ENCODE measurements around the gene POGLUT3.
A peak's percentile ranks its signal among the peaks of the same experiment; 100 is the strongest.

POGLUT3 gene

GRCh38 chr11:108500721-108501120, 2.5 kb upstream of the POGLUT3 start:
- no peak for DNase-seq (ENCODE audit: low spot score)

DNA sequence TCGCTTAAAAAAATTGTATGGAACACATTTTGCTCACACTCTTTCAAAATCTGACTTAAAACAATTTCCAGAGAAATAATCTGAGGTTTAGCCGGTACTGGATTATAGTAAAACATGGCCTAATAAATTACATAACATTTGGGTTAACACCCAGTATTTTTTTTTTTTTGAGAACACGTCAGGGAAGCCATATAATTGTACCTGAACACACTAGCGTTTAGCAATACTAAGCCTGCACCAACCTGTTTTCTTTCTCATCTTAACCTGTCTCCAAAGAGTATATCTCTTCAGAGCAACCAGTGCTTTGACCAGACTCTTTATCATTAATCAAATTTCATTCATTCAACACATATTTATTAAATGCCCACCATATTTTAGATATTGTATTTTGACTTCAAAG, 2.0 kb upstream of the POGLUT3 start:
- no peak for DNase-seq (ENCODE audit: low spot score)

DNA sequence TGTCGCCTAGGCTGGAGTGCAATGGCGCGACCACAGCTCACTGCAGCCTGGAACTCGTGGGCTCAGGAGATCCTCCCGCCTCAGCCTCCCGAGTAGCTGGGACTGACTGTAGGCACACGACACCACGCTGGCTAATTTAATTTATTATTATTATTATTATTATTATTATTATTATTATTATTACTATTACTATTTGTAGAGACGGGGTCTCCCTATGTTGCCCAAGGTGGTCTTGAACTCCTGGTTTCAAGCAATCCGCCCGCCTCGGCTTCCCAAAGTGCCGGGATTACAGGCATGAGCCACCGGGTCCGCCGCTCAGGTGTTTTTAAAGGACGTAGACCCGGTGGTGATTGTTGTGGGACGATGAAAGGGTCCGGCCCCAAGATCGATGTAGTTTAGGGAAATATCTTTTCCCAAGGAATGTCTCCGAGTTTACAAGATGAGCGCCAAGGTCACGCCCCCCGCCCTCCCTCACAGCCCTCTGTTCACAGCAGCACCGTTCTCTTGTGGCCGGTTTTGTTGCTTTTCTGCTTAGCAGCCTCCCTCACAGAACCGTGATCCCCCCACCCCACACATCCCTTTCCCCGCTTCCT, 728 bp upstream of the POGLUT3 start:
- no peak for DNase-seq (ENCODE audit: low spot score)

- DNase-seq (ENCODE audit: low spot score), result peak; percentile 54
Measured at GRCh38 chr11:108497317-108498045, 703 bp downstream of the POGLUT3 start.

DNA sequence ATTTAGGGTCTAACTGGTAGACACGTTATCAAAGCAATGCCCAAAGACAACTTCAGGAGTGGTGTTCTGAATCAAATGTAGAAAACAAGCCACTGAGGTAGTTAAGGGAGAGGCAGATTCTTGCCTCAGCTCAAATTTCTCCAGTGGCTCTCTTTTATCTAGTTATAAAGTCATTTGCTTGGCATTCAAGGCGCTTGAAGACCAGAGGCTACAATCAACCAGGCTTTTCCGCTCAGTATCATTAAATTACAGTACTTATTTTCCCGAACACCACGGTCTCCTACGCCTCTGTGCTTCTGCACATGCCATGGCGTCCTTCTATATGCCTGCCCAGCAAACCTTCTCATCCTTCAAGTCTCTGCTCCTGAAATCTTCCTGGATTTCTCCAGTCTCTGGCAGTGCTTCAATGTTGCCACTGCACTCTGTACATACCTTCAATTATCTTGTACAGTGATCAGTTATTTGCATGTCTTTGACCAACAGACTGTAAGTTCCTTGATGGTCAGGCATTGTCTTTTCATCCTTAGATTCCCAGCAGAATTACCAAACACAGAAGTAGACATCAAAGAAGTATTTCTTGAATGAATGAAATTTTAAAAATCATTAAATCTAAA, 1.4 kb downstream of the POGLUT3 start:
- DNase-seq (ENCODE audit: low spot score), result no peak

- no peak for DNase-seq (ENCODE audit: low spot score)
Measured at GRCh38 chr11:108495326-108495725, 2.9 kb downstream of the POGLUT3 start.

GRCh38 chr11:108494182-108494581, 4.0 kb downstream of the POGLUT3 start:
- DNase-seq (ENCODE audit: low spot score), result no peak

GRCh38 chr11:108491936-108492335, 6.2 kb downstream of the POGLUT3 start:
- DNase-seq (ENCODE audit: low spot score), result no peak

DNA sequence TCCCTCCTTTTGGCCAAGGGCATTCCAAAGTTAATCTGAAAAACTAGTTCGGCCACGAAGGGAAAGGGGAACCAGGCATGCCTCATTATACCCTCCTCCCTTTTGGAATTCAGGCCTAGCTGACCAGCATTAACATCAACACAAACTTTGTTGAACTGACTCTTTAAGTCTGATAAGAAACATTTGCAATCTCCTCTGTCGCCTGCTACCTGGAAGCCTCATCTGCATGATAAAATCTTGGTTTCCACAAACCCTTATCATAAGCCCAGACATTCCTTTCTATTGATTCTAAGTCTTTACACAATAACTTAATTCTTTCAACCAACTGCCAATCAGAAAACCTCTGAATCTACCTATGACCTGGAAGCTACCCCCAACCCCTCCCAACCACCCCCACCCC, 11.4 kb downstream of the POGLUT3 start:
- DNase-seq (ENCODE audit: low spot score), result no peak

- no peak for DNase-seq (ENCODE audit: low spot score)
Measured at GRCh38 chr11:108486331-108486730, 11.9 kb downstream of the POGLUT3 start.

- no peak for DNase-seq (ENCODE audit: low spot score)
Measured at GRCh38 chr11:108483163-108483562, 15.0 kb downstream of the POGLUT3 start.

GRCh38 chr11:108474664-108475463, 23.3 kb downstream of the POGLUT3 start:
- no peak for DNase-seq (ENCODE audit: low spot score)

GRCh38 chr11:108472681-108473080, 25.5 kb downstream of the POGLUT3 start:
- no peak for DNase-seq (ENCODE audit: low spot score)

DNA sequence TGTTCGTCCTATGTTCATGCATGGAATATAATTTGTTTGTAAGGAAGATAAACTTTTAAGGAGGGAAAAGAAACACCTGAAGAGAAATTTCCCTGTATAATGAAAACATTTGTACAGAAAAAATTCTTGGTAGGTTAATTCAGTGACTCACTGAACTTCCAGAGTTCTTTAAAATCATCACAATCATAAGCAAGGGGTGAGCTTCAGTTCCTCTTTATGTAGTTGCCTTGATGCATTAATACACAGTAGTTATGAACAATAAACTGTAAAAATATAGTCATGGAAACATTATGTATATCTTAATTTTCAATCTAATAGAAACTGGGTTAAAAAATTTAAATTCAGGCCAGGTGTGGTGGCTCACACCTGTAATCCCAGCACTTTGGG, 29.7 kb downstream of the POGLUT3 start:
- DNase-seq (ENCODE audit: low spot score), result no peak

- peak; percentile 92 for DNase-seq (ENCODE audit: low spot score)
Measured at GRCh38 chr11:108467091-108467823, 30.9 kb downstream of the POGLUT3 start, which contains the start of gene C11orf65. TSS of gene C11orf65 (minus strand) at chr11:108467529. CDS start at chr11:108461559, 5,970 bp downstream.

DNA sequence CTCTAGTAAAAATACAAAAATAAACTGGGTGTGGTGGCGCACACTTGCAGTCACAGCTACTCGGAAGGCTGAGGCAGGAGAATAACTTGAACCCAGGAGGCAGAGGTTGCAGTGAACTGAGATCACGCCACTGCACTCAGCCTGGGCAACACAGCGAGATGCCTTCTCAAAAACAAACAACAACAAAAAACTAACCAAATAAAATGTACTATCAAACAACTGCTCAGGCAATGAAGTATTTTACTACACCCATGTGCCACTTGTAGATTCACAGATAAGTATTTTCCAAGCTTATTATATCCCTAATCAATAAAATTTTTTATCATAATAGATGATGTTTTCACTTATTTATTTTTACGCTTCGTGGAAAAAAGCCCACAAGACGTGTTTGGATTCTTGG, 31.8 kb downstream of the POGLUT3 start:
- DNase-seq (ENCODE audit: low spot score), result no peak

- DNase-seq (ENCODE audit: low spot score), result no peak
Measured at GRCh38 chr11:108453207-108453835, 44.9 kb downstream of the POGLUT3 start.

All from germinal center (tissue), 1 donor.